Measurements from ENCODE around the gene BYSL.
"Not testable (repeated sequence)": the region's sequence is repeated elsewhere in the genome, so short reads cannot be mapped to it uniquely, and the experiment has no call there.

Gene BYSL

DNA sequence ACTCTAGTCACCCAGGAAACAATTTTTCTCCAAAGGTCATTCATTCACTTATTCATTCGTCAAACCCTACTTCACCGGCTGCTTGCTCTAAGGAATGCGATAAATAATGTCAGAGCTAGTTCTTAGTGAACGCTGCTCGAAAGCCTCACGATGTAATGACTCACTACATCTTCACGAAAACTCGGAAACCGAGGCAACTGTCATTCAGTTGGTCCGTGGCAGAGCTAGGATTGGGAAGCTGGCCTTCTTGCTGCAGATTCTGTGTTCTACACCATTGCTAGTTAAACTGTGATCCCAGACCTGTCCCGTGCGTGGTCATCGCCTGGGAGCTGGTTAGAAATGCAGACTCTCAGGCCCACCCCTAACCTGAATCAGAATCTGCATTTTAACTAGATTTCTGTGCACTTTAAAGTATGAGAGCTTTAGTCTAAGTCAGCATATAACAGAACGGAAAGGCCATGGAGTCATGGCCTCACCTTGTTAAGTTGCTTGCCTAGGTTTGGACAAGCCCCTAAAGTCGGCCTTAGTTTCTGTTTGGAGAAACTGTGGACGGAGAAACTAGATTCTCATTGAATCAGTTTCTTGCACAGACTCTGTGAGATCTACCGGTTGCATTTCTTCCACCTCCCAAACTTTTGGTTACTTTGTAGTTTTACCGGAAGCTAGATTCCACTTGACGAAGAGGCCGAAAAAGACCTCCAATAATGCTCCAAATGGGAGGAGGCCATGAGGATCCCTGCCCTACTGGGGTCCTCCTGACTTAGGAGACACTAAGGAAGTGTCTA lies 21.0 kb downstream of the BYSL start:
- DNase-seq (ENCODE audit: low read depth): no peak

DNA sequence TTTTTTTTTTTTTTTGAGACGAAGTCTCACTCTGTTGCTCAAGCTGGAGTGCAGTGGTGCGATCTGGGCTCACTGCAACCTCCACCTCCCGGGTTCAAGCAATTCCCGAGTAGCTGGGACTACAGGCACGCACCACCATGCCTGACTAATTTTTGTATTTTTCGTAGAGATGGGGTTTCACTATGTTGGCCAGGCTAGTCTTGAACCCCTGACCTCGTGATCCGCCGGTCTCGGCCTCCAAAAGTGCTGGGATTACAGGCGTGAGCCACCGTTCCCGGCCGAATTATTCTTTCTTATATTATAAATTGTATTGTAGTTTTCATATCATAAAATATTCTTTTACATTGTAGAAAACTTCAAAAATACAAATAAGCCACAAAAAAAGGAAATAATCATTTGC lies 21.6 kb downstream of the BYSL start:
- not testable (repeated sequence) for DNase-seq (ENCODE audit: low read depth)

DNA sequence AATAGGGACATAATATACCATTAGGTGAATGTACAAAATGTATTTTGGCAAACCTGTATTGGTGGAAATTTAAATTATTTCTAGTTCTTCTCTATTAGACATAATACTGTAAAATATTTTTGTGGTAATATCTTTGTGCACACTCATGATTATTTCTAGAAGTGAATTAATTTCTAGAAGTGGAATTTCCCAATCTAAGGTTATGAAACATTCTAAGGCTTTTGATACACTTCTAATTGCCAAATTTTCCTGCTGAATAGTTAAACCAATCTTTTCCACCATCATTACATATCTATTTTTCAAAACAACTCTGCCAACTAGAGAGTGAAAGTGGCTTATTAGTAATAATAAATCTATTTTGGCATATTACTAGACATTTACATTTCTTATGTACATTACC lies 22.2 kb downstream of the BYSL start:
- no peak for DNase-seq (ENCODE audit: low read depth)

DNA sequence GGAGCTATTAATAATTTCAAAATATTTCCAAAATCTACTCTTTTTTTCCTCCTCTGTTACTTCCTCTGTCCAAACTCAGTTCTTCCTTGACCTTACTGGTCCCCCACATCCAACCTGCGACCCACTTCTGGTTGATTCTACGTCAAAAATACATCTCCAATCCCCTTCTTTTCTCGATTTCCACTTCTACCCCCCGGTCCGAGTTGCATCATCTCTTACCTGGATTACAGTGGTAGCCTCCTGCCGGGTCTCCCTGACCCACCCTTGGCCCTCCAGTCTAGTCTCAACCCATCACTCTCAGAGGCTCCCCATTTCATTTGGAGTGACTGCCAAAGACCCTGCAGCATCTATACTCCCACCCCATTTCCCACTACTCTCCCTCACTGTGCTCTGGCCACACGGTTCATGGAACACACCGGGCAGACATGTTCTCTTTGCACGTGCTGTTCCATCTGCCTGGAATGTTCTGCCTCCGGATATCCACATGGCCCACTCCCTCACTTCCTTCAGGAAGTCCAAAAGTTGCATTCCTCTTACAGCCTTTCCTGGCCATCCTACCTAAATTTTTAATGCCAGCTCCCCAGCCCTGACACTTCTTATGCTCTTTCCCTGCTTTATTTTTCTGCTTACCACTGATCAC lies 26.4 kb downstream of the BYSL start:
- DNase-seq (ENCODE audit: low read depth): no peak

DNA sequence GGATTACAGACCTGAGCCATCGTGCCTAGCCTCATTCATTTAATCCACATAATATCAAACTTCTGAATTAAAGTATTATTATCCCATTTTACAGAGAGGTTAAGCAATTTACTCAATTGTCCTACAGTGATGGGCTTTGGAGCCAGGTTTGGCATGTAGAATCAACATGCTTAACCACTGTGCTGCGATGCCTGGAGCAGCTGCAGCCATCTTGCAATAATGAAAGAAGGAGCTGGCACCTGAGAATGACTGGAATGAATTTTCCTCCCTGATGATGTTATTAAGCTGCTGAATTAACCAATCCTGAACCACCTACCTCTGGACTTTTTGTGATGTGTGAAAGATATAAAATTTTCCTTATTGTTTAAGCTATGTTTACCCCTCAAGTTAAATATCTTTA lies 33.4 kb downstream of the BYSL start:
- DNase-seq (ENCODE audit: low read depth): no peak

DNA sequence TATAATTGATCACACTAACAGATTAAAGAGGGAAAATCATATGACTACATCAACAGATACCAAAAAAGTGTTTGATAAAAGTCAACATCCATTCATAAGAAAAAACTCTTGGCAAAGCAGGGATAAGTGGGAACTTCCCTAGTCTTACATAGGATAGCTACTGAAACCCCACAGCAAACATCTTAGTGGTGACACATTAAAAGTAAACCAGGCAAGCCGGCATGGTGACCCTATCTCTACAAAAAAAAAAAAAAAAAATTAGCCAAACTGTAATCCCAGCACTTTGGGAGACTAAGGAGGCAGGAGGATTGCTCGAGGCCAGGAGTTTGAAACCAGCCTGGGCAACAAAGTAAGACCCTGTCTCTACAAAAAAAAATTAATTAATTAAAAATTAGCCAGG lies 34.1 kb downstream of the BYSL start:
- DNase-seq (ENCODE audit: low read depth): no peak

DNA sequence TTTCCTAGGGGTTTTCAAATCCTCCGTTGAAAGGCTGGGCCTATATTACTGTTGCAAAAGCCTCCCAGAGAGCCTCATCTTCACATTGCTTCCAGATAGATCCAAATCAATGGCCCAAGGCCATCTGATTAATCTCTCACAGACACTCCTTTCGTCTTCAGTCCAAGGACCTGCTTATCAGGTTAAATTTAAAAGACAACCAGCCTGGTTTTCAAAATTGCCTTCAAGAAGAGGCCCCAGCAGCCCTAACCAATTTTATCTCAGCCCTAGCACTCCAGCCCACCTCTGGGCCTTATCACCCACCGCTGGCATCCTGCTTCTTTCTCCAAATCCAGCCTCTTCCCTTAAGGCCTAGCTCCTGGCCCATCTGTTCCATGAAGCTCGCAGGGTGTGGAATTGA lies 35.8 kb downstream of the BYSL start:
- DNase-seq (ENCODE audit: low read depth): no peak

DNA sequence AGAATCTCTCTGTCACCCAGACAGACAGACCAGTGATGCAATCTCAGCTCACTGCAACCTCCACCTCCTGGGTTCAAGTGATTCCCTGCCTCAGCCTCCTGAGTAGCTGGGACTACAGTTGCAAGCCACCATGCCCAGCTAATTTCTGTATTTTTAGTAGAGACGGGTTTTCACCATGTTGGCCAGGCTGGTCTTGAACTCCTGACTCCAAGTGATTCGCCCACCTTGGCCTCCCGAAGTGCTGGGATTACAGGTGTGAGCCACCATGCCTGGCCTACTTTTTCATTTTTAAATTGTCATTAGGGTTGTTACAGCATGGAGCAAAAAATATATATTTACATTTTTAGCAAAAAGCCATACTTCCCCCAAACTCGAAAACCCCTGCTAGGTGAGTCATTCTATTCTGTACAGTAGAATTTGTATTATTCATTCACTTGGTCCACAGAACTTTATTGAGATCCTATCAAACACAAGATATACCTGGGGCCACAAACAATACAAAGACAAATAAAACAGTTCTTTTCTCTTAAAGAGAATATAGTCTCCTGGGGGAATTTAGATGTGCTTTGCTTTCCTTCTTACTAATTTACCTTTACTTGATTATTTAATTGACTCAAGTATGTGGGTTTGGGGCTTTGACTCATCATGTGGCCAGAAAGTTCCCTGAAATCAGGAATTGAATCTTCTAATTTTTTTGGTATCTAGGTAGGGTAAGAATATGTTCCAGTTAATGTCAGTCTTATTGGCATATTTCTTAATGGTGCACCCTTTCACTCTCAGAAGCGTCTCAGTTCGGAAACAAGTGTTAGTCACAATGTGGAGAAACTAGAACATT lies 36.9 kb downstream of the BYSL start:
- no peak for DNase-seq (ENCODE audit: low read depth)

DNA sequence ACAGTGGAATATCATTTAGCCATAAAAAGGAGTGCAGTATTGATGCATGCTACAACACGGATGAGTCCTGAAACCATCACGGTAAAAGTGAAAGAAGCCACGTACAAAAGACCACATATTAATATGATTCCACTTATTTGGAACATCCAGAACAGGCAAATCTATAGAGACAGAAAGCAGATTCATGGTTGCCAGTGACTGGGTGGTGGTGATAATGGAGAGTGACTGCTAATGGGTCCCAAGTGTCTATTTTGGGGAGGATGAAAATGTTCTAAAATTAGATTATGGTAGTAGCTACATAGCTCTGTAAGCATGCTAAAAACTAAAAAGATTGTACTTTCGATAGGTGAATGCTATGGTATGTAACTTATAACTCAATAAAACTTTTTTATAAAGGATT lies 38.7 kb downstream of the BYSL start:
- DNase-seq (ENCODE audit: low read depth): no peak

DNA sequence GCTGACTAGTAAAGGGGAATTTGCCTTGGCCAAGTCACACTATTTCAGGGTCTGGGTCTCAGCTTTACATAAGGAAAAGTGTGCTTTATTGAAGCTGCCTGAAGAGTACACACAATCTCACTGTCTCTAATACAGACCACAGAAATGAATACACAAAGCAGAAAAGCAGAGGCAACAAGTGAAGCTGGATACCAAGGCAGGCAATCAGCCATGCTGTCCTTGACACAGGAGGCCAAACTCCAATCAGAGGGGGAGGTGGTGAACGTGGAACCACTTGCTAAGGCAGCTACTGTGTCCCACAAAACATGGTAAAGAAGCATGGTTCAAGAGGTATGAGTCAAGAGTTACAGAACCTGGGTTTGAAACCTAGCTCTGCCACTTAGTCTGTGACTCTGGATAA lies 42.1 kb downstream of the BYSL start:
- DNase-seq (ENCODE audit: low read depth): no peak

DNA sequence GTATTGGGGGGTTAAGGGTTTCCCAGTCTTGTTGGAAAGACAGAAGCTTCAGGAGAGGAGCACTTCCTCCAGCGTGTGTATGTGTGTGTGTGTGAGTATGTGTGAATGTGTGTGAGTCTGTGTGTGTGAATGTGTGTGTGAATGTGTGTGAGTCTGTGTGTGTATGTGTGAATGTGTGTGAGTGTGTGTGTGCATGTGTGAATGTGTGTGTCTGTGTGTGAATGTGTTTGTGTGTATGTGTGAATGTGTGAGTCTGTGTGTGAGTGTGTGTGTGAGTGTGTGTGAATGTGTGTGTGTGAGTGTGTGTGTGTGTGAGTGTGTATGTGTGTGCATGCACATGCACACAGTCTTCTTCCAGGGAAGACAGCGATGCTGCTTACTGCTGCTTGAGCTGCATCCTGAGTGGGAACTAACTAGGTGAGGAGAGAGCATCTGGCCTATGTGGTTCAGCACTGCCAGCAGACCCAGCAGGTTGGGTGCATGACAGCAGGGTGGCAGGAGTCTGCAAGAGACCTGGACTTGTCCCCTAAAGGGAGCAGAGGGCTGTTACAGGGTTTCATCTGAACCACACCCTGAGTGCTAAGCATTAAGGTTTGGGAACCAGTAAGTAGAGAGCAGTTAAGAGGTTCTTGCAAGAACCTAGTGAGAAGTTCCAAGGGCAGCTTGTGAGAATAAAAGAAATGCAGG lies 43.0 kb downstream of the BYSL start:
- DNase-seq (ENCODE audit: low read depth): no peak

DNA sequence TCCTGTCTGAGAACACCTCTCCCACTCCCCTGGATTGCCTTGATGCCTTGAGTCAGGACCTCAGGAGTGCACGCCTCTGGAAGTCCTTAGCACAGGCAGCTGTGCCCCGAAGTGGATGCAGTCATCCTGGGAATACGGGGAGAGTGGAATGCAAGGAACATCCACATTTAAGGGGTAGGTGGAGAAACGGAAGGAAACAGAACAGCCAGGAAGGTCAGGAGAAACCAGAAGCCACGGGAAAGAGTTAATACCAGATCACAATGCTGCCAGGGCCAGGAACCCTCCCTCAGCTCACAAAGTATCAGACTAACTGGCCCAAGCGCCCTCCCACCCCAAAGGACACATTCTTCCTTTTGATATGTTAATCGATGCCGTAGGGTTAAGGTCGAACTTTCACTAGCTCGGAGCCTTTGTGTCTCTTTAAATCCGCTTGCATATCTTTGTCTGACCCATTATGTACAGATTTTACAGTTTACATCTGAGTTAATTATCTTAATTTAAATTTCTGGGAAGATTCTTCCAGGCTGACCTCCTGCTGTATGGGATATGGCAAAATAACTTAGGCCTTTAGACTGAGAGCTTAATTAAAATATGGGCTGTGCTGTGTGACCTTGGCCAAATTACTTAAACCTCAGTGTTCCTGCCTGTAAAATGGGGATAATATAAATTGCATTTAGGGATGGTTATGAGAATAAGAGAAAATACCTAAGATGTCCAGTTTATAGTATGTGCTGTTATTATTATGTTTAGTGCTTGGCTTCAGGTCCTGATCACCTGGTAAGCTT lies 44.3 kb downstream of the BYSL start:
- DNase-seq (ENCODE audit: low read depth): no peak

DNA sequence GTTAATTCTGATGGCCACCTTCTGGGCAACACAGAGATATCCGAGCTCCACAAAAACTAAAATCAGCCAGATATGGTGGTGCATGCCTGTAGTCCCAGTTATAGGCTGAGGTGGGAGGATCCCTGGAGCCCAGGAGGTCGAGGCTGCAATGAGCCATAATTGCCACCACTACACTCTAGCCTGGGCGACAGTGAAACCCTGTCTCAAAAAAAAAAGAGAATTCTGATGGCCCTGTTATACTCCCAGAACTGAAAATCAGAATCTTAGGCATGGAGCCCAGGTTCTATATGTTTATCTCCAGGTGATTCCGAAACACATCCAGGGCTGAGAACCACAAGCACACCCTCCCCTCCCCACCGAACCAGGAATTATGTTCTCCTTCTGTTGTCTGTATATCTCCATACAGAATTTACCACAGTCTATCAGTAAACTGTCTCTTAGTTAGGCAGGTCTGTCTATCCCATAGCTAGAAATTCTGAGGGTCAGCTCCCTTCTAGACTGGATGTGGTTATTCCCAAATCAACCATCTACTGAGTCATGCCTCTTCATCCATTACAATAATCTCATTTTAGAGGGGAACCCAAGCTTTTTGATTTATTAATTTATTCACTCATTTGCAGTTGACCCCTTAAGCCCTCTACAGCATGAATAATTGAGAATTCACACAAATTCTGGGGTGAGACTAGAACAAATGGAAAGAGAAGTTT lies 45.1 kb downstream of the BYSL start:
- no peak for DNase-seq (ENCODE audit: low read depth)

DNA sequence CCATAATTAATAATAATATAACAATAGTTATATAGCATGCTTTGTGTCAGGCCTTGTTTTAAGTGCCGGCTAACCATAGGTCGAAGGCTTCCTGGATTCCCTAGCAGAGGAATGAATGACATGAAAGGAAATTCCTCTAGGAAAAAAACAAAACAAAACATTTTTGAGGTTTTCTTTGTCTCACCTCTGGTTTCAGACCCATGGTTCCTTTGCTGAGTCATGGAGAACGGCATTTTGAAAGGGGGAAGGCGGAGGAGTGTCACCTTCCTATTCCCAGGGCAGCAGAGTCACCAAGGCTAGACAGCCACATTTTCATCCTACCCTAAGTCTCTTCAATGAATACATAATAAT lies 45.6 kb downstream of the BYSL start:
- DNase-seq (ENCODE audit: low read depth): no peak

DNA sequence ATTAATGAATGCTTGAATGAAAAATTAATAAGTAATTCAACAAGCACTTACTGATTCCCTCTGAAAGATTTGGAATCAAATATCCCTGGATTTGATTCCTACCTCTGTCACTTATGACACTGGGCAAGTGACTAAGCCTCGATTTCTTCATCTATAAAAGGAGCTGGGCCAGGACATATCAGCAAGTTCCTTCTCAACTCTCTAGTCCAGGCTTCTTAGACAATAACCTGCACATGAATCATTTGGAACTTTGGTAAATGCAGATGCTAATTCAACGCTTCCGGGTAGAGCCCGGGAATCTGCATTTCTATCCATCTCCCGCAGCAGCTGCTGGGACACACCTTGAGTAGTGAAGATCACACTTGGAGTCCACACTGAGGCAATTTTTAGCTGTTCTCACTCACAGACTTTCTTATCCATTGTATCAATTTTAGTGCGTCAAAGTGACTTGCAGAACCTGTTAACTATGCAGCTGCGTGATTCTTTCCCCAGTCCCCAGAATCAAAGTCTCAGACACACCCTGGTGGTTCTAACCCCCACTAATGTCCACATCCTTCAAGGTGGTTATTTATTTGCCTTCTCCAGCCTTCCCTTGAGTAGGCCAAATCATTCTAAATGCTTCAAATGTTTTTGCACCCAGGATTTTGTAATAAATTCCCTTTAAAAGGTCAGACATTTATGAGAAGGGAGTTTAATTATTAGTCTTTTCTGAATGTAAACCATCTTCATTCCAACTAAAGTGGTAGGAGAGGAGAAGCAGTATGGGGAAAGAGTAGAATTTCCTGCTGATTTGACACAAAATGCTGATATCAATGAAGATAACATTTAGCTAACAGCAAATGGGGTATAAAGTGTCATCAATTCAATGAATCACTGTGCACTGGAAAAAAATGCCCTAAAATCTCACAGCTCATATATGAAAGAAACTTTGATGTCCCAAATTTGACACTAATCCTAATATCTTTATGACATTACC lies 46.3 kb downstream of the BYSL start:
- DNase-seq (ENCODE audit: low read depth): no peak

DNA sequence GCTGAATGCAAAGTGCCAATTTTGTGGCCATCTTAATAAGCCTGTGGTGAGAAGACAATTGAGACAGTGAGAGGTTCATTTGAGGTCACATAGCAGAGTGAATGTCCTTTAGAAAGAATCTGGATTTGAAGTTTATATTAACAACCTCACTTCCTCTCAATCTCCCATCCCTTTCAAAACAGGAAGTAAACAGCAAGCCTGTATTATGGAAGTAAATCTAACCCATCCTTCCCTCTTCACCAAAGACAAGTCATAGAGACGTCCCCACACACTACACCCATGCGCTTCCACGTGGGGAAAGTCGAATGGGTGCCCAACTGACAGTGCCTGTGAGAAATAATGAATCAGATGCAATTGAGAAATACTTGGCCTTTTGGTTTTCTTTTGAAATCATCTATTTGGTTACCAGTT lies 49.1 kb downstream of the BYSL start:
- peak; percentile 61 for DNase-seq (ENCODE audit: low read depth)

DNA sequence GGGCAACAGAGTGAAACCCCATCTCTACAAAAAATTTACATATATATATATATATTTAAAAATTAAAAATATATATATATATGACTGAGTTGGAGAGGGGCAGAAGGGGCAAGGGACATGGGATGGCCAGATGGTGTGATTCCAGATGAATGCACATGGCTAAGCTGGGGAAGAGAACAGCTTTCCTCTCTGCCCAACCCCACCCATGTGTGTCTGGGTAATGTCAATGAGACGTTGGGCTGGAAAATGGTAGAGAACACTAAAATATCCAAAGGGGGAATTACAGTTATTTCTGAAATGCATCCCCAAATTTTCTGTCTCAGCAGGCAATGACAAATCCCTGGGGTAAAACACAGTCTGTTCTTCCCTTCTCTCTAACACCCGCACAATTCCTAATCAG lies 51.5 kb downstream of the BYSL start:
- DNase-seq (ENCODE audit: low read depth): no peak

DNA sequence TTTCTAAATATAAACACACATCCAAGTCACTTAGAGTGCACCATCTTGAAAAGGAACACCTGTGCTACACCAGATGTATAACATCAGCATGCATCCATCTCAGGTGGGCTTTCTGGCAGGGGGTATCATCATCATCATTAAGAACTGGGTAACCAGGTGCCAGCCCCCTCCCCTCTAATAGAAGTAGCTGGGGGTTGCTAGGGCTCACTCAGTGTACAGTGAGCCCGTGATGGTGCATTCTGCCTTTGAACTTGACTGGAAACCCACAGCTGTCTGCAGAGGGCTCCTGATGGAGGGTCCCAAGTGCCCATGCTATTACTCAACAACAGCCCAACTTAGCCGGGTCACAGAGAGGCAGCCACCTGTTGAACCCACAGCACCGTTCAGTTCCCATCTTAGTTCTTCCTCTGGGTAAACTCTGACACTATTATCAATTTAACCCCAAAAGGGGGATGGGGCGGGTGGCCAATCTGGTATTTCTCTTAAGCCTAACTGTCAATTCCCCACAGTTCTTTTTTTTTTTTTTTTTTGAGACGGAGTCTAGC lies 53.1 kb downstream of the BYSL start:
- DNase-seq (ENCODE audit: low read depth): no peak

DNA sequence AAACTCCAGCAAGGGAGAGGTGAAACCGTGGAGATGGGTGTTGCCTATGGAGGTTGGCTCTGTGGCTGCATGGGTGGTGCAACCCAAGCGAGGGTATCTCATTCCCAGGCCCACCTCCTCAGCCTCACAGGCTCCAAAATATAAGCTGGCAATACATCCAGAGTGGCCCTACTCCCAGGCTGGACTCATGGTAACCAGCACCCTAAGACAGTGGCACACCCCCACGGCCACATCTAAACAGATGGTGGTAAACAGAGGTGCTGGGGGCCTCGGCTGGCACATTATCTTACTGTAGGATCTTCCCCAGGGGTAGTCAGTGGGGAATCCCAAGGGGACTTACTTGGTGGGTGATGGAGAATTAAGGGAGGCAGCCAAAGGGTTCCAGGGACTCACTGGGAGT lies 54.0 kb downstream of the BYSL start:
- no peak for DNase-seq (ENCODE audit: low read depth)
